Epithelial cell of esophagus (primary cell): Measurements from ENCODE around the gene CACNB1.
A peak's percentile ranks its signal among the peaks of the same experiment; 100 is the strongest.

Experiments used
- DNase-seq: peaks from one replicate; pipeline ENCODE4 v3.0.0; 2010; ENCODE audit warnings: low read depth
- H3K4me3 ChIP-seq: 2 replicates; pipeline ENCODE4 v1.5.1; 2011; ENCODE audit warnings: mild to moderate bottlenecking, low read length, control low read depth
- CTCF ChIP-seq: IDR thresholded peaks from 2 replicates; pipeline ENCODE4 v1.5.1; 2011; ENCODE audit warnings: low read depth, mild to moderate bottlenecking, low read length, control low read depth, inconsistent platforms; ENCODE audit not compliant: insufficient read depth; ENCODE audit errors: missing control alignments

The CACNB1 gene

GRCh38 chr17:39158623-39159022 is 38.8 kb downstream of the CACNB1 start:
- no peak for DNase-seq
- no peak for TF ChIP-seq CTCF
- no peak overlapping the region for H3K4me3 ChIP-seq

- no peak for DNase-seq
These were observed 41.0 kb downstream of the CACNB1 start for GRCh38 chr17:39156491-39156890.

GRCh38 chr17:39155654-39156053 is 41.8 kb downstream of the CACNB1 start:
- TF ChIP-seq CTCF: no peak
- no peak for DNase-seq
- no peak overlapping the region for H3K4me3 ChIP-seq

More at GRCh38 chr17:39156491-39156890, 41.0 kb downstream of the CACNB1 start:
- no peak for TF ChIP-seq CTCF
- no peak overlapping the region for H3K4me3 ChIP-seq

GRCh38 chr17:39153599-39154051 is 43.8 kb downstream of the CACNB1 start:
- DNase-seq: peak; percentile 78
- peak overlapping the region; percentile 84 for H3K4me3 ChIP-seq
- TF ChIP-seq CTCF: peak; percentile 15

DNA sequence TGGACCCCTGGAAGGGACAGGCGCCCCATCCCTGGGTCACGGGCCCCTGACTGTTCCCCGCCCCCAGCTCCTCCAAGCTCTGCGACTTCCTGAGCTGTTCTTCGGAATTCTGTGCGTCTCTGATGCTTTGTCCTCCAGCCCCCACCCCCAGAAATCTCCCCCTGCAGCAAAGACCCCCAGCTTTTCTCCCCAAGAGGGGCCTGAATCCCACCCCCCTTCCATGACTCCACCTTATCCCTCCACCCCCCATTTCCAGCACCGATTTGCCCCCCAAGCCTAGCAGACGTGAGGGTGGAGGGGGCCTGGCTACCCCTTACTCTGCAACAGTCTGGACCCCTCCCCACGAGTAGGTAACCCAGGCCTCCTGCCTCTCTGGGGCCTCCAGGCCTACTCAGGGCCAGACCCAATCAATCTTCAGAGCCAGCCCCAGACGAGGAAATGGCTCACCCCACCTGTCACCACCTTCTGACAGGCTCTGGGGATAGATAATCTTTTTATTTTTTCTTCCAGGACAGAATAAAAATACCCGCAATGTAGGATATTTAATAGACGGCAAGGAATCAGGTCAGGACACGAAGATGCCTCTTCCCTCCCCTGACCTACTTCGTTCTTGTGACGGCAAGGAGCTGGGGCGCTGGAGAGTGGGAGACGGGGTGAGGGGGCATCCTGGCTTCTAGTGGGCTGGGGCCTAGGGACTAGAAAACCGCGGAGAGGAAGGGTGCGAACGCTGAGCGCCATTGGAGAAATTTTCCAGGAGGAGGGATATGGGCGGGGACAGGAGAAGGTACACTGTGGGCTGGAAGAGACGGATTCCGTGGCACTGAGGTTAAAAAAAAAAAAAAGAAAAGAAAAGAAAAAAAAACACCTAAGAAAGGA is 45.3 kb downstream of the CACNB1 start:
- no peak for TF ChIP-seq CTCF
- peak overlapping the region; percentile 84 for H3K4me3 ChIP-seq
- DNase-seq: peak; percentile 32

DNA sequence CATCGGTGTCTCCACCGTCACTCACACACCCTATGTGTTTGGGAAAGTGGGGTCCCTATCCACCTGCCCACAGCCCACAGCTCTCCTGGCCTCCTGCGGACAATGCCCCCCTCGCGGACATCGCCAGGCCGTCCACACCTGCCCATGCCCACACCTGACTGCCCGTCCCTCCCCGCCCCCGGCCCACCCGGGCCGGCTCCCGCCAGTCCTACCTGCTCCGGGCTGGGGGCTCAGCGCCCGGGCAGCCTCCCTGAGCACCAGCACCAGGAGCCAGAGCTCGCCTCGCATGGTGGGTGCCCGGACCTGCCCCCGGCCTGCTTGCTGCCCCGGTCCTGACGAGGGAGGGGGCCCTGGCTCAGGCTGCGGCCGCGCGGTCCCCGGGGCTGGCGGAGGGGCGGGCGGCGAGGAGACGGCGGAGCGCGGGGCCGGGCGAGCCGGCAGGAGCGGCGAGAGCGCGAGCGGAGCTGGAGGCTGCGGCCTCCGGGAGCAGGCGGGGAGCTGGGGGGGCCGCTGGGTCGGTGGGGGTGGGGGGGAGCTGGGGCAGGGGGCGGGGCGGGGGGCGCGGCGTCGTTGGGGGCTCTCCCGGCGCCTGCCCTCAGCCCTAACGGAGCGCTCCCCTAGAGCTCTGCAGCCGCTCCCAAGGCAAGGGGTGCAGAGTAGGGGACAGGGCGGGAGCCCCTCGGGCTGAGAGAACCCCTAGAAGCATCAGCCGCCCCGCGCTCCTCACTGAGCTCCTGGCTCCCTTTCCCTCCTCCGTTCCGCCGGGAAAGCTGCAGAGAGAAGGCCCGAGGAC is 46.1 kb downstream of the CACNB1 start, which contains the start of gene PLXDC1:
PLXDC1 (minus strand) TSS at position 488 of the 793 bp plus-strand sequence; CDS start at position 288, 200 bp downstream.
- DNase-seq: no peak
- no peak for TF ChIP-seq CTCF
- peak within 1 kb of the TSS; percentile 84 for H3K4me3 ChIP-seq
